HEK293T (cell line): ENCODE results near the gene MLLT10.

ENCODE experiments used
- CTCF ChIA-PET: fragments of 350-600 bp; formaldehyde crosslinking; extraction: SDS; loops from one replicate; lab custom pipeline; 2021; ENCODE audit warnings: antibody characterized with exemption, inconsistent platforms; lab: Yijun Ruan, JAX
- POLR2A ChIA-PET: fragments of 350-600 bp; formaldehyde crosslinking; extraction: SDS; loops from one replicate; lab custom pipeline; 2020; ENCODE audit warnings: antibody characterized with exemption, inconsistent platforms; lab: Yijun Ruan, JAX
- DNase-seq: peaks from one replicate; pipeline ENCODE4 v3.0.0; 2012; ENCODE audit warnings: mixed read lengths; ENCODE audit errors: extremely low spot score
- ARNT ChIP-seq: fragments of 450-650 bp; IDR thresholded peaks from 2 replicates; pipeline ENCODE4 v1.6.1; 2017; ENCODE audit warnings: mild to moderate bottlenecking
- BHLHE40 ChIP-seq: fragments of 450-650 bp; IDR thresholded peaks from 2 replicates; pipeline ENCODE4 v1.6.1; 2016; ENCODE audit warnings: mild to moderate bottlenecking, moderate library complexity, borderline replicate concordance
- ELF4 ChIP-seq: fragments of 450-650 bp; IDR thresholded peaks from 2 replicates; pipeline ENCODE4 v1.6.1; 2017; ENCODE audit warnings: antibody characterized with exemption
- FOXA1 ChIP-seq: fragments of 450-650 bp; IDR thresholded peaks from 2 replicates; pipeline ENCODE4 v1.6.1; 2016; ENCODE audit warnings: mild to moderate bottlenecking
- FOXK2 ChIP-seq: fragments of 450-650 bp; IDR thresholded peaks from 2 replicates; pipeline ENCODE4 v1.6.1; 2016; ENCODE audit warnings: mild to moderate bottlenecking
- FOXM1 ChIP-seq: fragments of 450-650 bp; IDR thresholded peaks from 2 replicates; pipeline ENCODE4 v1.6.1; 2017; ENCODE audit warnings: mild to moderate bottlenecking, borderline replicate concordance
- HDGF ChIP-seq: fragments of 450-650 bp; IDR thresholded peaks from 2 replicates; pipeline ENCODE4 v1.6.1; 2017; ENCODE audit warnings: antibody characterized with exemption, borderline replicate concordance
- L3MBTL2 ChIP-seq: fragments of 450-650 bp; conservative IDR thresholded peaks from 2 replicates; pipeline ENCODE4 v1.6.1; 2016; ENCODE audit warnings: mild to moderate bottlenecking
- LEF1 ChIP-seq: fragments of 450-650 bp; IDR thresholded peaks from 2 replicates; pipeline ENCODE4 v1.6.1; 2017; ENCODE audit warnings: mild to moderate bottlenecking, borderline replicate concordance
- NFRKB ChIP-seq: fragments of 450-650 bp; IDR thresholded peaks from 2 replicates; pipeline ENCODE4 v1.6.1; 2016; ENCODE audit warnings: mild to moderate bottlenecking, moderate library complexity
- PKNOX1 ChIP-seq: fragments of 450-650 bp; IDR thresholded peaks from 2 replicates; pipeline ENCODE4 v1.6.1; 2016
- SP1 ChIP-seq: fragments of 450-650 bp; IDR thresholded peaks from 2 replicates; pipeline ENCODE4 v1.6.1; 2017
- SUZ12 ChIP-seq: fragments of 450-650 bp; IDR thresholded peaks from 2 replicates; pipeline ENCODE4 v1.6.1; 2016; ENCODE audit warnings: mild to moderate bottlenecking
- TARDBP ChIP-seq: fragments of 450-650 bp; IDR thresholded peaks from 2 replicates; pipeline ENCODE4 v1.6.1; 2016
- ZNF384 ChIP-seq: fragments of 450-650 bp; IDR thresholded peaks from 2 replicates; pipeline ENCODE4 v1.6.1; 2016

MLLT10 gene

GRCh38 chr10:21759232-21759631 is 225.2 kb downstream of the MLLT10 start:
- TF ChIP-seq LEF1 = no peak
- TF ChIP-seq HDGF = no peak
- no peak for TF ChIP-seq FOXA1
- TF ChIP-seq SP1 = no peak
- POLR2A ChIA-PET = no interaction called here
- no peak for DNase-seq
- CTCF ChIA-PET = interaction anchor here (0.6 kb wide), 1 partner anchor 155 kb away, joined by 3 read pairs; no protein-coding TSS in a partner anchor

GRCh38 chr10:21760332-21760731 is 226.3 kb downstream of the MLLT10 start:
- DNase-seq = no peak
- POLR2A ChIA-PET = no interaction called here
- no peak for TF ChIP-seq SP1
- no peak for TF ChIP-seq FOXK2
- TF ChIP-seq HDGF = no peak
- TF ChIP-seq PKNOX1 = no peak
- TF ChIP-seq L3MBTL2 = no peak
- no peak for TF ChIP-seq FOXM1
- no peak for TF ChIP-seq LEF1
- TF ChIP-seq FOXA1 = no peak
- TF ChIP-seq BHLHE40 = no peak
- TF ChIP-seq NFRKB = no peak
- no peak for TF ChIP-seq ARNT
- TF ChIP-seq ELF4 = no peak
- CTCF ChIA-PET = interaction anchor here (1.3 kb wide), 1 partner anchor 265 kb away, joined by 3 read pairs; no protein-coding TSS in a partner anchor

- TF ChIP-seq NFRKB (no peak), SUZ12 (no peak), FOXM1 (no peak), ARNT (no peak), PKNOX1 (no peak), ELF4 (no peak), BHLHE40 (no peak), HDGF (no peak), TARDBP (no peak), FOXK2 (no peak)
- DNase-seq = no peak
- POLR2A ChIA-PET = no interaction called here
- CTCF ChIA-PET = no interaction called here
These were observed 230.6 kb downstream of the MLLT10 start for GRCh38 chr10:21764466-21765189.

- no peak for DNase-seq
- ChIA-PET CTCF (no interaction called here), POLR2A (no interaction called here)
- TF ChIP-seq BHLHE40 (no peak), FOXK2 (no peak), ELF4 (no peak), ARNT (no peak), SP1 (no peak), PKNOX1 (no peak), LEF1 (no peak), HDGF (no peak), L3MBTL2 (no peak), ZNF384 (no peak)
These were observed 235.0 kb downstream of the MLLT10 start for GRCh38 chr10:21769041-21769440.

- CTCF ChIA-PET = no interaction called here
These were observed 237.2 kb downstream of the MLLT10 start for GRCh38 chr10:21771219-21771618.

GRCh38 chr10:21776883-21777282 is 242.9 kb downstream of the MLLT10 start:
- POLR2A ChIA-PET = no interaction called here
- no peak for DNase-seq
- TF ChIP-seq HDGF (no peak), FOXA1 (no peak), LEF1 (no peak), ARNT (no peak), SUZ12 (no peak), ZNF384 (no peak), TARDBP (no peak), L3MBTL2 (no peak), BHLHE40 (no peak), SP1 (no peak), FOXM1 (no peak), NFRKB (no peak), ELF4 (no peak), PKNOX1 (no peak)
- CTCF ChIA-PET = no interaction called here

More at GRCh38 chr10:21771219-21771618, 237.2 kb downstream of the MLLT10 start:
- DNase-seq = no peak
- no peak for TF ChIP-seq FOXK2
- no peak for TF ChIP-seq NFRKB
- TF ChIP-seq FOXM1 = no peak
- no peak for TF ChIP-seq ELF4
- TF ChIP-seq PKNOX1 = no peak
- TF ChIP-seq LEF1 = no peak
- TF ChIP-seq SP1 = no peak
- TF ChIP-seq BHLHE40 = no peak
- no peak for TF ChIP-seq L3MBTL2
- POLR2A ChIA-PET = no interaction called here
